Gastroesophageal sphincter (tissue), 3 donors: Measurements from ENCODE around the gene COL28A1.

Experiments
- CTCF ChIP-seq, 4 experiments: fragments of 200-600 bp in 2 of 4; fragments of 450-650 bp in 2 of 4; sonication (generic) in 1 of 4; IDR thresholded peaks; one replicate each; pipeline ENCODE4 v1.5.1; 2017 to 2019; ENCODE audit warnings: antibody characterized with exemption in 4 of 4, mild to moderate bottlenecking in 2 of 4, moderate library complexity in 2 of 4
- EP300 ChIP-seq: sonication (generic); formaldehyde crosslinking; IDR thresholded peaks from one replicate; pipeline ENCODE4 v1.6.1; 2017; ENCODE audit warnings: antibody characterized with exemption, mild to moderate bottlenecking
- POLR2A ChIP-seq, 2 donors: fragments of 450-650 bp; IDR thresholded peaks; one replicate each; pipeline ENCODE4 v1.6.1; 2017; ENCODE audit warnings: antibody characterized with exemption in 2 of 2, mild to moderate bottlenecking in 2 of 2, moderate library complexity in 1 of 2
- POLR2AphosphoS5 ChIP-seq: sonication (generic); formaldehyde crosslinking; IDR thresholded peaks from one replicate; pipeline ENCODE4 v1.6.1; 2017; ENCODE audit warnings: antibody characterized with exemption

- no peak for TF ChIP-seq POLR2AphosphoS5
- no peak for TF ChIP-seq CTCF (IDR thresholded peaks at IDR 0.05)
- no peak for TF ChIP-seq POLR2A (IDR thresholded peaks at IDR 0.05)
- no peak for TF ChIP-seq EP300
Measured at GRCh38 chr7:7318601-7319000, 217.1 kb downstream of the COL28A1 start.
